ENCODE results near the gene SIRT2. TPM values are rescaled to one million over a fixed set of nuclear protein-coding genes. Genes with fewer than 3 reads are reported as not detected.

SIRT2 gene
- total RNA-seq, 1 experiment from 2014 or later, result 8.4 TPM

DNA sequence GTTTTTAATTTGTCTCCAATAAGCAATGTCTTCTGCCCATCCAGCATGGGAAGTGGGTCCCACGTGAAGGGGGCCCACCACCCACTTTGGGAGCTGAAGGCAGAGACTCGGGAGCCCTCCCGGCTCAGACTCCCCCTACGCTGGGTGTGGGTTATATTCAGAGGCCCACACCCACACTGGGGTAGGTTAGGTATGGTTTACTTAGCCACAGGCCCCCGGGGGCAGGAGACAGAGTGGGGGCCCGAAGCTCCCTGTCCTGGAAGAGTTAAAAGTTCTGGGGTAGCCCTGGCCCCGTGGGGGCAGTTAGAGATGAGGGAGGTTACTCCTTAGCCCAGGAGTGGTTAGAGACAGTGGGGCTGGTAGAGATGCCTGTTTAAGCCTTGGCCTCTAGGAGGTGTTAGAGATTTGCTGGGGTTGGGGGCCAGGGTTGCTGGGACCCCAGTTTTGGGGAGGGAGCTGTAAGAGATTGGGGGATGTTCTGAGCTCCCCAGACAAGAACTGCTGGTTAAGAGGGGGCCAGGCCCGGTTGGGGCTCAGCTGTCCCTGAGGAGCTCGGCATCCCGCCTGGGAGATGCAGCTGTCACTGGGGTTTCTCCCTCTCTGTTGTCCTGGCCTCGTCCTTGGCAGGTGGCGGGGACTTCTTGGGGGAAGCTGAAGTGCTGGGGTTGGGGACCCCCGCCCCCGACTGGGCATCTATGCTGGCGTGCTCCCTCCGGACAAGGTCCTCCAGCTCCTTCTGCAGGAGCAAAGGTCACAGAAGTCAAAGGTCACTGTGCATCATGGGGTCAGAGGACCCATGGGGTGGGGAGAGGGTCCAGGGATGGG lies 20.6 kb downstream of the SIRT2 start:
- Histone ChIP-seq H2BK12ac (ENCODE audit: insufficient read length, low read depth, low read length) (no peak overlapping the region), H3K27me3 (ENCODE audit: insufficient read depth, low read length) (peaks cover 2% of the 10 kb centered on the region; the same call in 1 of the 2 replicates), H3K4me1 (ENCODE audit: insufficient read depth, low read length) (peaks cover 3% of the 10 kb centered on the region; the same call in 1 of the 2 replicates), H3K4ac (ENCODE audit: low read depth, low read length) (no peak overlapping the region), H3K56ac (ENCODE audit: insufficient read length, low read depth, low read length) (no peak overlapping the region), H3T11ph (ENCODE audit: low read length) (no peak overlapping the region), H3K23ac (ENCODE audit: insufficient read length, low read depth, low read length) (no peak overlapping the region), H3K27ac (ENCODE audit: insufficient read length, low read depth, low read length) (no peak overlapping the region), H2BK5ac (ENCODE audit: insufficient read length, low read length) (no peak overlapping the region), H3K79me1 (ENCODE audit: insufficient read depth, low read depth, low read length, poor library complexity, severe bottlenecking) (no peaks in the 10 kb centered on the region), H3K9ac (ENCODE audit: extremely low read depth, insufficient read length, low read length) (no peak overlapping the region), H2BK20ac (ENCODE audit: low read depth, low read length, poor library complexity, severe bottlenecking) (no peak overlapping the region), H2BK120ac (ENCODE audit: low read depth, low read length, poor library complexity, severe bottlenecking) (no peak overlapping the region), H4K8ac (replicated peaks; ENCODE audit: insufficient read length, low read depth, low read length) (no peak overlapping the region), H3K23me2 (ENCODE audit: insufficient read length, low read depth, low read length, poor library complexity, severe bottlenecking) (no peaks in the 10 kb centered on the region), H3K79me2 (ENCODE audit: insufficient read depth, low read length) (no peaks in the 10 kb centered on the region), H3K14ac (ENCODE audit: insufficient read depth, low read length) (no peak overlapping the region), H3K18ac (ENCODE audit: insufficient read length, low read depth, low read length) (no peak overlapping the region), H3K9me3 (ENCODE audit: control insufficient read depth, low read depth, low read length) (no peaks in the 10 kb centered on the region), H2AFZ (ENCODE audit: low read length) (no peak overlapping the region), H4K5ac (ENCODE audit: insufficient read length, low read depth, low read length) (no peak overlapping the region), H2AK5ac (ENCODE audit: insufficient read length, low read length) (no peak overlapping the region), H3K4me2 (ENCODE audit: insufficient read depth, insufficient read length, low read length) (no peak overlapping the region), H4K20me1 (ENCODE audit: control insufficient read depth, insufficient read depth, insufficient read length) (no peaks in the 10 kb centered on the region), H2BK15ac (ENCODE audit: low read depth, low read length) (no peak overlapping the region), H4K91ac (ENCODE audit: insufficient read length, low read depth, low read length) (no peak overlapping the region)
- peak overlapping the region in 1 of 3 experiments; percentile 94; a peak in 1 of 7 replicates for H3K27ac Mint-ChIP-seq
- H3K36me3 Mint-ChIP-seq (ENCODE audit: insufficient read depth in 1 of 3, low read depth in 3 of 3), result no peaks in the 10 kb centered on the region; a peak in 1 of 7 replicates
- WGBS (ENCODE audit: extremely low coverage, insufficient read length, low lambda C conversion rate), result no CpG with 5 or more reads among the region's 16 CpGs
- H3K27me3 Mint-ChIP-seq (ENCODE audit: low read depth), result no peaks in the 10 kb centered on the region
- no peak for DNase-seq
- peaks cover 19 to 34% of the 10 kb centered on the region in 2 experiments for H3K4me1 Mint-ChIP-seq
- TF ChIP-seq CTCF (conservative IDR thresholded peaks at IDR 0.05), result 0 out of 3 replicates have a peak, but pooled peaks have one; percentile 21
- H3K9me3 Mint-ChIP-seq, result no peaks in the 10 kb centered on the region
- no peak overlapping the region; a peak in 1 of 5 replicates for H3K4me3 Mint-ChIP-seq

Measured in H9 (cell line).